ENCODE measurements around the gene ARHGAP23. TPM values are rescaled to one million over a fixed set of nuclear protein-coding genes. Genes with fewer than 3 reads are reported as not detected.

The ARHGAP23 gene
- 75.7 TPM for total RNA-seq

DNA sequence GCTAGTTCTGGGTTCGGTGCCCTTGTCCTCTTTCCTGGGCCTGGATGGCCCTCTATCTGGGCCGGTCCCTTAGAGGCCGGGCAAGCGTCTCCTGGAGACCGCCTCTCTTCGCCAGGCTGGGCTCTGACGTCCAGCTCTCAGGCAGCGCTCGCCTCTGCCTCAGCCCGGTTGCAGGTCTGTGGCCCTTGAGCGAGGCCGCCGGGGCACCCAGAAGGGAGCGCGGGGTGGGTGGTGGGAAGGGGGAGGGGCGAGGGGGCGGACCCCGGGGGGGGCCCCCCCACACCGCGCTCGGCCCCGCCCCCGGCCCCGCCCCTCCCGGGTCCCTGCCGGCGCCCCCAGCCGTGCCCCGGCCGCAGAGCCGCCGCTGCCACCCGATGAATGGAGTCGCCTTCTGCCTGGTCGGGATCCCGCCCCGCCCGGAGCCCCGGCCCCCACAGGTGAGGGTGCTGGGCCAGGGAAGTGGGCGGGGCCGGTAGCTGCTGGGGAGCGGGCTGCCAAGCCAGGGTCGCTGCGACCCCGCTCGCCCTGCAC lies at the start of gene ARHGAP23:
ARHGAP23 (plus strand) TSS at position 353 of the 531 bp plus-strand sequence; CDS start at position 375, 22 bp downstream.

Other genes with a start within 250 kb of the ARHGAP23 start
- gene TBC1D3, start 235.9 kb upstream of the ARHGAP23 start, total RNA-seq, result not detected
- gene MRPL45, start 131.3 kb upstream of the ARHGAP23 start, total RNA-seq, result 27.5 TPM
- 0.63 TPM for gene GPR179, start 84.5 kb upstream of the ARHGAP23 start, total RNA-seq
- 64.8 TPM for gene SOCS7, start 76.6 kb upstream of the ARHGAP23 start, total RNA-seq
- 42.3 TPM for gene SRCIN1, start 177.5 kb downstream of the ARHGAP23 start, total RNA-seq
- 0.94 TPM for gene EPOP, start 246.5 kb downstream of the ARHGAP23 start, total RNA-seq

All from parietal lobe (tissue), 1 donor.